Body of pancreas (tissue), 4 donors: ENCODE results near the gene PSMB7. TPM values are rescaled to one million over a fixed set of nuclear protein-coding genes. Genes with fewer than 3 reads are reported as not detected.
"Not testable (repeated sequence)": the region's sequence is repeated elsewhere in the genome, so short reads cannot be mapped to it uniquely, and the experiment has no call there.

Experiments used
- ATAC-seq: fragments of 150-250 bp; one replicate; pipeline ENCODE4 v1.9.1; 2016
- DNase-seq, 4 donors: peaks; one replicate each; pipeline ENCODE4 v3.0.0-alpha.2; 2019
- H3K27ac ChIP-seq, 4 donors: fragments of 200-600 bp; sonication (generic); 1 replicate in 3 of 4; 2 replicates in 1 of 4; pipeline versions ENCODE4 v1.5.1 to v1.6.1; 2016 to 2019; ENCODE audit warnings: mild to moderate bottlenecking in 1 of 4, mixed read lengths in 1 of 4, moderate library complexity in 1 of 4
- H3K27me3 ChIP-seq, 2 donors: fragments of 200-600 bp; sonication (generic); one replicate each; pipeline ENCODE4 v1.6.0; 2016; ENCODE audit warnings: mild to moderate bottlenecking in 1 of 2
- H3K36me3 ChIP-seq, 2 donors: fragments of 200-600 bp; sonication (generic); replicated peaks in 1 of 2; 2 replicates each; pipeline ENCODE4 v1.5.1; 2016; ENCODE audit warnings: low read depth in 2 of 2; ENCODE audit not compliant: insufficient read depth in 1 of 2
- H3K4me1 ChIP-seq: fragments of 200-600 bp; sonication (generic); one replicate; pipeline ENCODE4 v1.6.0; 2016
- H3K4me3 ChIP-seq, 2 donors: fragments of 200-600 bp; sonication (generic); 1 replicate in 1 of 2; 2 replicates in 1 of 2; pipeline ENCODE4 v1.5.1; 2016 to 2019
- H3K9me3 ChIP-seq, 3 donors: fragments of 200-600 bp; sonication (generic); 1 replicate in 2 of 3; 2 replicates in 1 of 3; pipeline ENCODE4 v1.5.1; 2016
- POLR2A ChIP-seq, 3 donors: fragments of 450-650 bp; IDR thresholded peaks; one replicate each; pipeline ENCODE4 v1.6.1; 2016; ENCODE audit warnings: antibody characterized with exemption in 3 of 3, mild to moderate bottlenecking in 2 of 3
- WGBS, 2 donors: methylation state at CpG; one replicate each; pipeline ENCODE4 v1.1.5; 2017; 5-methylcytosine and 5-hydroxymethylcytosine counted together
- intact Hi-C: fragments of 100-400 bp; cut with DNase I; formaldehyde crosslinking; loops from one replicate; pipeline ENCODE4 v1.15.1; 2023
- total RNA-seq, 2 donors: library from RNA; depleted of rRNA; stranded (reverse); fragments of >200 nt; gene quantifications; one replicate each; pipeline ENCODE4 v1.1.0, GENCODE V29; 2016
- TF ChIP-seq, protein P1 (sequence below), 7 experiments: fragments of 450-650 bp in 4 of 7; fragments of 200-600 bp in 3 of 7; sonication (generic) in 3 of 7; IDR thresholded peaks; one replicate each; pipeline ENCODE4 v1.5.1; 2016 to 2019; ENCODE audit warnings: antibody characterized with exemption in 7 of 7

The PSMB7 gene
- total RNA-seq, 2 donors from 2014 or later = 31.6 to 93.9 TPM

DNA sequence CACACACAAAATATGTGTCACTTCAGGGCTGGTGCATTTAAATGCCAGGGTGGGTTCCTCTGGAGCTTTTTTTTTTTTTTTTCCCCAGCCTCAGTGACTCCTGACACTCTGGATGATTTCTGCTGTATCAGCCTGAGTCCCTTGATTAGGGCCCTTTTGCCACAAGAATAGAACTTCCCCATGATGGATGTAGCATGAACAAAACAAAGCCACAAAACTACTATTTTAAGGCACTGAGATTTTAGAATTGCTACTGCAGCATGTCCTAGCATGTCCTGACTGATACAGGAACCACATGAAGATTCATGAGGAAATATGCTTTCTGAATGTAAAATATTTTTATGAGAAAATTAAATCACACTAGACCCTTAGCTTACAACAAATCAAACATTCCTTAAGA lies 21.1 kb upstream of the PSMB7 start:
- intact Hi-C loops = no loop called here
- no peak for TF ChIP-seq POLR2A (IDR thresholded peaks at IDR 0.05)
- H3K4me3 ChIP-seq = no peak overlapping the region
- H3K36me3 ChIP-seq = no peaks in the 10 kb centered on the region
- ATAC-seq (no peak), DNase-seq (no peak)
- H3K27me3 ChIP-seq = no peaks in the 10 kb centered on the region
- H3K4me1 ChIP-seq = no peaks in the 10 kb centered on the region
- peaks cover 0 to 7% (median 0%) of the 10 kb centered on the region in 3 donors for H3K9me3 ChIP-seq
- no peak overlapping the region for H3K27ac ChIP-seq

DNA sequence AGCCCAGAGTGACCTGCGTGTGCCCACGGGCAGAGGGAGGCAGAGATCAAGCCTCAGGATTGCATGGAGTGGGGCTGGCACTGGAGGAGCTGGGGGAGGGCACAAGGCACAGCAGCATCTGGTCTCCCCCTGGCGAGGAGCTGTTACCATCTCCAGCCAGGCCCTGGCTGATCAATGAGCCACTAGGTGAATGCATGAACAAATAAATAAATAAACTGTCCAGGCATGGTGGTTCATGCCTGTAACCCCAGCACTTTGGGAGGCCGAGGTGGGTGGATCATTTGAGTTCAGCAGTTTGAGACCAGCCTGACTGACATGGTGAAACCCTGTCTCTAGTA lies 14.3 kb upstream of the PSMB7 start:
- ATAC-seq = no peak
- no peak for TF ChIP-seq POLR2A (IDR thresholded peaks at IDR 0.05)
- TF ChIP-seq, protein P1, sequence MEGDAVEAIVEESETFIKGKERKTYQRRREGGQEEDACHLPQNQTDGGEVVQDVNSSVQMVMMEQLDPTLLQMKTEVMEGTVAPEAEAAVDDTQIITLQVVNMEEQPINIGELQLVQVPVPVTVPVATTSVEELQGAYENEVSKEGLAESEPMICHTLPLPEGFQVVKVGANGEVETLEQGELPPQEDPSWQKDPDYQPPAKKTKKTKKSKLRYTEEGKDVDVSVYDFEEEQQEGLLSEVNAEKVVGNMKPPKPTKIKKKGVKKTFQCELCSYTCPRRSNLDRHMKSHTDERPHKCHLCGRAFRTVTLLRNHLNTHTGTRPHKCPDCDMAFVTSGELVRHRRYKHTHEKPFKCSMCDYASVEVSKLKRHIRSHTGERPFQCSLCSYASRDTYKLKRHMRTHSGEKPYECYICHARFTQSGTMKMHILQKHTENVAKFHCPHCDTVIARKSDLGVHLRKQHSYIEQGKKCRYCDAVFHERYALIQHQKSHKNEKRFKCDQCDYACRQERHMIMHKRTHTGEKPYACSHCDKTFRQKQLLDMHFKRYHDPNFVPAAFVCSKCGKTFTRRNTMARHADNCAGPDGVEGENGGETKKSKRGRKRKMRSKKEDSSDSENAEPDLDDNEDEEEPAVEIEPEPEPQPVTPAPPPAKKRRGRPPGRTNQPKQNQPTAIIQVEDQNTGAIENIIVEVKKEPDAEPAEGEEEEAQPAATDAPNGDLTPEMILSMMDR (IDR thresholded peaks at IDR 0.05) = no peak
- Histone ChIP-seq H3K27me3 (no peaks in the 10 kb centered on the region), H3K36me3 (no peaks in the 10 kb centered on the region), H3K9me3 (no peaks in the 10 kb centered on the region), H3K27ac (no peak overlapping the region), H3K4me1 (no peaks in the 10 kb centered on the region), H3K4me3 (no peak overlapping the region)
- WGBS, 2 donors = 62 to 66% methylated on average over 4 of the region's 4 CpGs
- DNase-seq = no peak
- intact Hi-C loops = no loop called here

DNA sequence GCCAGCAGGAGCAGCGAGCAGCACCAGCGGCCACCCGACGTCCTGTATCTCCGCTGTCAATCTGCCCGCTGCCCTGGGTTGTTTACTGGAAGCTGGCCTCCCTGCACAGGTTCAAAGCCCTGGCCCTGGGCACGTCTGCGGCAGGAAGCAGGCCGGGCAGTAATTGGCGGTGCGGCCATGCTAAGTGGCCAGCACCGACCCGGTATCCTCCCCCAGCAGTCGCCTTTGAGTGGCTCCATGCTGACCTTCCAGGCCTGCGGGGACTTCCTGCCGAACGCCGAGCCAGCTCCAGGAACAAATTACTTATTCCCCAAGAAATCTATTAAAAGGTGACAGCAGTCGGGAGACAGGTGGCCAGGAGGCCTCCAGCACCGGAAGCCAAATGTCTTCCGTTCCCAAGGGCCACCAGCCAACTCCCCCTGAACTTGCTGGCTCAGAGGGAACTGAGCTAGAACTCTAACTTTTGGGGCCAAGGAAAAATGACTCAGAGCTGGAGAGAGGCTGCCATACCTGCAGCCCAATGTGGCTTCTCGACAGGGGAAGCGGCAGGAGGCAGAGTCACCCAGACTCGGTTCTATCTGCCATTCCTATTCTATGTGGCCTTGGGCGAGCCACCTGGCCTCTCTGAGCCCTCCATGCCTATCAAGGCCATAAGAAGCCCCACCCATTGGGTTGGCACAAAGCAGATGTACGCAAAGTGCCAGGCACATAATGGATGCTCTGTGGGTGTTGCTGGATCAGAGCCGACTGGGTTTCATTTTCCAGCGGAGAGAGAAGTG lies 13.7 kb upstream of the PSMB7 start:
- H3K4me3 ChIP-seq = no peak overlapping the region
- no peaks in the 10 kb centered on the region for H3K36me3 ChIP-seq
- no peak for TF ChIP-seq POLR2A (IDR thresholded peaks at IDR 0.05)
- TF ChIP-seq, protein P1 (IDR thresholded peaks at IDR 0.05) = no peak
- no peaks in the 10 kb centered on the region for H3K4me1 ChIP-seq
- DNase-seq (no peak), ATAC-seq (no peak)
- H3K27me3 ChIP-seq = no peaks in the 10 kb centered on the region
- intact Hi-C loops = no loop called here
- 70 to 84% methylated on average over 13 to 27 of the region's 28 CpGs for WGBS, 2 donors
- no peak overlapping the region for H3K27ac ChIP-seq
- H3K9me3 ChIP-seq = no peaks in the 10 kb centered on the region

DNA sequence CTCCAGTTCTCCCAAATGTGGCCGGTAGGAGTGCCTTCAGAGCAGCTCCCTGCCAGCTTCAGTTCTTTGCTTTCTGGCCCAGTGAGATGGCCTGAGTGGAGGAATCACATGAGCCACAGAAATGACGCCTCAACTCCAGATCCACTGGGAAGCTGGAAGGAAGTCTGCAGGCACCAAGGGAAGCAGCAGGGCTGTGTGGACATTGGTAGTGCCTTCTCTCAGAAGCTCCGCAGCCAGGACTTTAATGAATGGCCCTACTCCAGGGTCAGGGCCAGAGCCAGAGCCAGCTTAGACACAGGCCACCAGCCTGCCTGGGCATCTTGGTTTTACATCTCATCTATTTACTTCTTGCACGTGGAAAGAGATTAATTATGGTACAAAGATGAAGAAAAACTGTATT lies 12.0 kb upstream of the PSMB7 start:
- WGBS, 2 donors = 52 to 68% methylated on average over 4 of the region's 4 CpGs
- no peak for ATAC-seq
- Histone ChIP-seq H3K4me3 (no peak overlapping the region), H3K27me3 (no peaks in the 10 kb centered on the region), H3K27ac (no peak overlapping the region), H3K4me1 (no peaks in the 10 kb centered on the region), H3K36me3 (no peaks in the 10 kb centered on the region), H3K9me3 (no peaks in the 10 kb centered on the region)
- intact Hi-C loops = no loop called here
- no peak for TF ChIP-seq POLR2A (IDR thresholded peaks at IDR 0.05)
- TF ChIP-seq, protein P1 (IDR thresholded peaks at IDR 0.05) = no peak
- no peak for DNase-seq

DNA sequence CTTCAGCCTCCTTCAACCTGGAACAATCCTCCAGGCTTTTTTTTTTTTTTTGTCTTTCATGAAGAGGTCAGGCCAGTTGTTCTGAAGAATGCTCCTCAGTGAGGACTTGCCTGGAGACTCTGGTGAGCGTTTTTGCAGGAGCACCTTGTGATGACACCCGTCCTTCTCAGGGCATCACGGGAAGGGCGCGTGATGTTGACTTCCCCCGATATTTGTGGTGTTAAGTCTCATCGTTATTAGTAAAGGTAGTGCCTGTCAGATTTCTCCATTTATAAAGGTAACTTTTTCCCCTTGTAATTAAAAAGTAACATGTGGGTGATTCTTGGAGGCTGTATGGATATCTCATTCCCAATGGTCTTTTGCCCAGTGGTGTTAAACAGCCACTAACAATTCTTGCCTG lies 11.1 kb upstream of the PSMB7 start:
- ATAC-seq (no peak), DNase-seq (no peak)
- Histone ChIP-seq H3K4me1 (no peaks in the 10 kb centered on the region), H3K9me3 (no peaks in the 10 kb centered on the region), H3K4me3 (no peak overlapping the region), H3K27ac (no peak overlapping the region), H3K36me3 (no peaks in the 10 kb centered on the region), H3K27me3 (no peaks in the 10 kb centered on the region)
- WGBS, 2 donors = 73 to 74% methylated on average over 7 of the region's 7 CpGs
- TF ChIP-seq, protein P1 (IDR thresholded peaks at IDR 0.05) = no peak
- TF ChIP-seq POLR2A (IDR thresholded peaks at IDR 0.05) = no peak
- intact Hi-C loops = no loop called here

DNA sequence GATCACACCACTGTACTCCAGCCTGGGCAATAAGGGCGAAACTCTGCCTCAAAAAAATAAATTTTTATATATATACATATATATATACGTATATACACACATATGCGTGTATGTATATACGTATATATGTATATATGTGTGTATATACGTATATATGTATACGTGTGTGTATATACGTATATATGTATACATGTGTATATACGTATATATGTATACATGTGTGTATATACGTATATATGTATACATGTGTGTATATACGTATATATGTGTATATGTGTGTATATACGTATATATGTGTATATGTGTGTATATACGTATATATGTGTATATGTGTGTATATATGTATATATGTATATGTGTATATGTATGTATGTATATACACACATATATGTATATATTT lies 10.5 kb upstream of the PSMB7 start:
- WGBS, 2 donors = 78 to 82% methylated on average over 12 of the region's 12 CpGs
- H3K4me1 ChIP-seq, H3K36me3 ChIP-seq, intact Hi-C loops, H3K9me3 ChIP-seq, DNase-seq, H3K4me3 ChIP-seq, ATAC-seq, H3K27me3 ChIP-seq, H3K27ac ChIP-seq: not testable (repeated sequence)
